Stomach (tissue), 9 donors: ENCODE measurements around the gene GDF7. TPM values are rescaled to one million over a fixed set of nuclear protein-coding genes. Genes with fewer than 3 reads are reported as not detected.

Experiments
- DNase-seq, 2 donors: peaks; one replicate each; pipeline versions ENCODE4 v3.0.0 to v3.0.0-alpha.2; 2013 to 2019
- H3K27ac ChIP-seq, 5 donors: fragments of 200-600 bp in 4 of 5; sonication (generic) in 4 of 5; one replicate each; pipeline ENCODE4 v1.5.1; 2013 to 2019; ENCODE audit warnings: mild to moderate bottlenecking in 1 of 5, moderate library complexity in 1 of 5
- H3K27me3 ChIP-seq, 3 donors: fragments of 200-600 bp; sonication (generic); one replicate each; pipeline ENCODE4 v1.5.1; 2017 to 2019; ENCODE audit warnings: mixed run types in 1 of 3
- H3K36me3 ChIP-seq, 4 donors: fragments of 200-600 bp; sonication (generic); 1 replicate in 3 of 4; 2 replicates in 1 of 4; pipeline ENCODE4 v1.5.1; 2016 to 2019
- H3K4me1 ChIP-seq, 4 donors: fragments of 200-600 bp; sonication (generic); one replicate each; pipeline ENCODE4 v1.5.1; 2016 to 2019
- H3K4me3 ChIP-seq, 4 donors: fragments of 200-600 bp; sonication (generic) in 3 of 4; one replicate each; pipeline ENCODE4 v1.5.1; 2016 to 2019; ENCODE audit warnings: mild to moderate bottlenecking in 1 of 4
- H3K9me3 ChIP-seq, 4 donors: fragments of 200-600 bp; sonication (generic); one replicate each; pipeline ENCODE4 v1.5.1; 2016 to 2019
- EP300 ChIP-seq: sonication (generic); formaldehyde crosslinking; IDR thresholded peaks from one replicate; pipeline ENCODE4 v1.6.1; 2017; ENCODE audit warnings: antibody characterized with exemption
- POLR2A ChIP-seq, 4 donors: fragments of 450-650 bp; IDR thresholded peaks; one replicate each; pipeline ENCODE4 v1.6.1; 2016; ENCODE audit warnings: antibody characterized with exemption in 4 of 4, control low read depth in 2 of 4, mild to moderate bottlenecking in 1 of 4, moderate library complexity in 1 of 4
- POLR2AphosphoS5 ChIP-seq, 3 donors: sonication (generic); formaldehyde crosslinking; IDR thresholded peaks; one replicate each; pipeline ENCODE4 v1.6.1; 2016; ENCODE audit warnings: antibody characterized with exemption in 3 of 3
- WGBS, 5 donors: extraction: QIAGEN DNeasy Blood & Tissue Kit in 3 of 5; methylation state at CpG; one replicate each; pipeline versions ENCODE4 v1.1.5 to v1.1.7; 2013 to 2018; 5-methylcytosine and 5-hydroxymethylcytosine counted together
- intact Hi-C: fragments of 100-400 bp; cut with DNase I; formaldehyde crosslinking; loops from one replicate; pipeline ENCODE4 v1.15.1; 2023; ENCODE audit warnings: low total_unique reads
- polyA plus RNA-seq, 3 donors: library from polyadenylated mRNA; stranded (reverse); fragments of 200-250 nt; gene quantifications; one replicate each; pipeline ENCODE4 v1.2.3, GENCODE V29; 2013
- total RNA-seq, 5 donors: library from RNA; depleted of rRNA; stranded (reverse); fragments of >200 nt; gene quantifications; one replicate each; pipeline versions ENCODE4 v1.1.0 to v1.2.3, GENCODE V29; 2014 to 2016
- TF ChIP-seq, protein P1 (sequence below), 7 experiments: fragments of 450-650 bp in 4 of 7; fragments of 200-600 bp in 3 of 7; sonication (generic) in 3 of 7; IDR thresholded peaks; one replicate each; pipeline ENCODE4 v1.5.1; 2016 to 2019; ENCODE audit warnings: antibody characterized with exemption in 7 of 7, control low read depth in 2 of 7, mild to moderate bottlenecking in 1 of 7
- donor health status: healthy with polysubstance abuse.
- donor health status: Bipolar disorder and iron deficiency.
- donor health status: healthy.

Gene GDF7
- total and polyA plus RNA-seq, 8 donors, result 0.10 to 1.3 (median 0.37) TPM; not detected in 3

GRCh38 chr2:20677301-20678085 is 10.5 kb downstream of the GDF7 start:
- no peak overlapping the region for H3K4me3 ChIP-seq
- H3K9me3 ChIP-seq, result no peaks in the 10 kb centered on the region
- H3K27me3 ChIP-seq, result peaks cover 2 to 25% (median 17%) of the 10 kb centered on the region in 3 donors
- no peak for DNase-seq
- peak overlapping the region in 1 of 5 donors; percentile 17 for H3K27ac ChIP-seq
- WGBS, 5 donors, result 69 to 82% (median 74%) methylated on average over 15 of the region's 15 CpGs
- H3K4me1 ChIP-seq, result peaks cover 16 to 24% (median 21%) of the 10 kb centered on the region in 4 donors
- TF ChIP-seq EP300 (no peak), POLR2AphosphoS5 (IDR thresholded peaks at IDR 0.05) (no peak), POLR2A (IDR thresholded peaks at IDR 0.05) (no peak)
- TF ChIP-seq, protein P1, sequence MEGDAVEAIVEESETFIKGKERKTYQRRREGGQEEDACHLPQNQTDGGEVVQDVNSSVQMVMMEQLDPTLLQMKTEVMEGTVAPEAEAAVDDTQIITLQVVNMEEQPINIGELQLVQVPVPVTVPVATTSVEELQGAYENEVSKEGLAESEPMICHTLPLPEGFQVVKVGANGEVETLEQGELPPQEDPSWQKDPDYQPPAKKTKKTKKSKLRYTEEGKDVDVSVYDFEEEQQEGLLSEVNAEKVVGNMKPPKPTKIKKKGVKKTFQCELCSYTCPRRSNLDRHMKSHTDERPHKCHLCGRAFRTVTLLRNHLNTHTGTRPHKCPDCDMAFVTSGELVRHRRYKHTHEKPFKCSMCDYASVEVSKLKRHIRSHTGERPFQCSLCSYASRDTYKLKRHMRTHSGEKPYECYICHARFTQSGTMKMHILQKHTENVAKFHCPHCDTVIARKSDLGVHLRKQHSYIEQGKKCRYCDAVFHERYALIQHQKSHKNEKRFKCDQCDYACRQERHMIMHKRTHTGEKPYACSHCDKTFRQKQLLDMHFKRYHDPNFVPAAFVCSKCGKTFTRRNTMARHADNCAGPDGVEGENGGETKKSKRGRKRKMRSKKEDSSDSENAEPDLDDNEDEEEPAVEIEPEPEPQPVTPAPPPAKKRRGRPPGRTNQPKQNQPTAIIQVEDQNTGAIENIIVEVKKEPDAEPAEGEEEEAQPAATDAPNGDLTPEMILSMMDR (IDR thresholded peaks at IDR 0.05), result no peak
- H3K36me3 ChIP-seq, result peaks cover 2 to 18% (median 11%) of the 10 kb centered on the region in 4 donors
- intact Hi-C loops, result no loop called here

DNA sequence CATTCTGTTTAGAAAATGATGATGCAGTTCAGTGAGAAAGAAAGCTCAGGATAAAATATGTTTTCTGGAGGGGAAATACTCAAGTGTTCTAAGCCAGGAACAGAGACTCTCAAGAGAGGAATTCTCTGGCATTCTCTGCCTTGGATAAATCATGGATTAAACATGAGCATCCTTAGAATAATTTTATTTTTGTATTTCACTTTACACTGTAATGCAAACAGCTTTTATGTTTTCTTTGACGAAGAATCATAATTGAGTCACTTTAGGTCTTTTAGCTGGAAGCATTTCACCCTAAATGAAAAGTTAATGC is 11.1 kb downstream of the GDF7 start:
- intact Hi-C loops, result no loop called here
- Histone ChIP-seq H3K4me3 (no peak overlapping the region), H3K4me1 (peaks cover 14 to 24% (median 20%) of the 10 kb centered on the region in 4 donors), H3K9me3 (no peaks in the 10 kb centered on the region), H3K36me3 (peaks cover 2 to 23% (median 13%) of the 10 kb centered on the region in 4 donors), H3K27me3 (peaks cover 0 to 19% (median 12%) of the 10 kb centered on the region in 3 donors), H3K27ac (no peak overlapping the region)
- WGBS, 5 donors, result 74 to 96% (median 88%) methylated on average over 1 of the region's 1 CpG
- TF ChIP-seq POLR2A (IDR thresholded peaks at IDR 0.05) (no peak), POLR2AphosphoS5 (IDR thresholded peaks at IDR 0.05) (no peak), EP300 (no peak)
- TF ChIP-seq, protein P1 (IDR thresholded peaks at IDR 0.05), result no peak
- no peak for DNase-seq

DNA sequence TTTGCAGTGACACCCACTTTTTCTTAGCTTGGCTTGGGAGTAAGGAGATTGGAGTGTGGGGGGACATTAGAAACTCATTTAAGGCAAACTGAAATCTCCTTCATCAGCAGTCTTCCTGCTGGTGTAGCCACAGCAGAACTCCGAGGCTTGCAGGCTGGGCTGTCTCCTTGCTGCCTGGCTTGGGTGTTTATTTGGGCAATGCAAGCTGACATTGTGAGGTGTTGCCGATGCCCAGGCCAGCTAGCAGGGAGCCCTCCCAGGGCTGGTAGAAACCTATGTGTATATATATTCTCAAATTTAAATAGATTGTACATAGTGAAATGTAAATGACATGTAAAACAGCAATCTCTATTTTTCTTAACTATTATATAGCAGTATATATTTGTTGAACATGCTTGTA is 11.8 kb downstream of the GDF7 start:
- no peak for DNase-seq
- no peak overlapping the region for H3K4me3 ChIP-seq
- TF ChIP-seq EP300 (no peak), POLR2A (IDR thresholded peaks at IDR 0.05) (no peak), POLR2AphosphoS5 (IDR thresholded peaks at IDR 0.05) (no peak)
- TF ChIP-seq, protein P1 (IDR thresholded peaks at IDR 0.05), result no peak
- WGBS, 5 donors, result 74 to 95% (median 80%) methylated on average over 2 of the region's 2 CpGs
- peaks cover 2 to 30% (median 16%) of the 10 kb centered on the region in 4 donors for H3K36me3 ChIP-seq
- peaks cover 0 to 12% (median 10%) of the 10 kb centered on the region in 3 donors for H3K27me3 ChIP-seq
- no peak overlapping the region for H3K27ac ChIP-seq
- H3K9me3 ChIP-seq, result no peaks in the 10 kb centered on the region
- H3K4me1 ChIP-seq, result peaks cover 14 to 24% (median 20%) of the 10 kb centered on the region in 4 donors
- intact Hi-C loops, result no loop called here

- no peak for TF ChIP-seq POLR2A (IDR thresholded peaks at IDR 0.05)
- no peak for DNase-seq
- Histone ChIP-seq H3K9me3 (no peaks in the 10 kb centered on the region), H3K4me1 (peaks cover 5 to 14% (median 10%) of the 10 kb centered on the region in 4 donors), H3K27ac (no peak overlapping the region), H3K36me3 (peaks cover 2 to 45% (median 31%) of the 10 kb centered on the region in 4 donors), H3K4me3 (no peak overlapping the region), H3K27me3 (no peaks in the 10 kb centered on the region)
- WGBS, 5 donors, result 87 to 92% (median 92%) methylated on average over 9 to 10 of the region's 10 CpGs
- intact Hi-C loops, result no loop called here
These were observed 13.9 kb downstream of the GDF7 start for GRCh38 chr2:20680744-20681375.
